AG09309 (cell line): ENCODE measurements around the gene STIMATE.

Experiments
- DNase-seq: peaks from one replicate; pipeline ENCODE4 v3.0.0-alpha.2; 2010; ENCODE audit warnings: low read depth
- H3K4me3 ChIP-seq: 2 replicates; pipeline ENCODE4 v1.5.1; 2011; ENCODE audit warnings: mild to moderate bottlenecking, low read depth, low read length, moderate library complexity; ENCODE audit not compliant: control insufficient read depth
- TF ChIP-seq, protein P1 (sequence below): IDR thresholded peaks from 2 replicates; pipeline ENCODE4 v1.5.1; 2011; ENCODE audit warnings: mild to moderate bottlenecking, low read depth, low read length, inconsistent platforms; ENCODE audit not compliant: insufficient read depth, control insufficient read depth; ENCODE audit errors: missing control alignments

Gene STIMATE

GRCh38 chr3:52847241-52847640, 50.1 kb downstream of the STIMATE start:
- no peak overlapping the region for H3K4me3 ChIP-seq
- DNase-seq = no peak
- TF ChIP-seq, protein P1, sequence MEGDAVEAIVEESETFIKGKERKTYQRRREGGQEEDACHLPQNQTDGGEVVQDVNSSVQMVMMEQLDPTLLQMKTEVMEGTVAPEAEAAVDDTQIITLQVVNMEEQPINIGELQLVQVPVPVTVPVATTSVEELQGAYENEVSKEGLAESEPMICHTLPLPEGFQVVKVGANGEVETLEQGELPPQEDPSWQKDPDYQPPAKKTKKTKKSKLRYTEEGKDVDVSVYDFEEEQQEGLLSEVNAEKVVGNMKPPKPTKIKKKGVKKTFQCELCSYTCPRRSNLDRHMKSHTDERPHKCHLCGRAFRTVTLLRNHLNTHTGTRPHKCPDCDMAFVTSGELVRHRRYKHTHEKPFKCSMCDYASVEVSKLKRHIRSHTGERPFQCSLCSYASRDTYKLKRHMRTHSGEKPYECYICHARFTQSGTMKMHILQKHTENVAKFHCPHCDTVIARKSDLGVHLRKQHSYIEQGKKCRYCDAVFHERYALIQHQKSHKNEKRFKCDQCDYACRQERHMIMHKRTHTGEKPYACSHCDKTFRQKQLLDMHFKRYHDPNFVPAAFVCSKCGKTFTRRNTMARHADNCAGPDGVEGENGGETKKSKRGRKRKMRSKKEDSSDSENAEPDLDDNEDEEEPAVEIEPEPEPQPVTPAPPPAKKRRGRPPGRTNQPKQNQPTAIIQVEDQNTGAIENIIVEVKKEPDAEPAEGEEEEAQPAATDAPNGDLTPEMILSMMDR = no peak

- no peak overlapping the region for H3K4me3 ChIP-seq
- no peak for DNase-seq
- TF ChIP-seq, protein P1 = no peak
These were observed 50.8 kb downstream of the STIMATE start for GRCh38 chr3:52846432-52846965.

GRCh38 chr3:52845691-52846431, 51.5 kb downstream of the STIMATE start:
- DNase-seq = no peak
- TF ChIP-seq, protein P1 = peak; percentile 49
- H3K4me3 ChIP-seq = no peak overlapping the region

DNA sequence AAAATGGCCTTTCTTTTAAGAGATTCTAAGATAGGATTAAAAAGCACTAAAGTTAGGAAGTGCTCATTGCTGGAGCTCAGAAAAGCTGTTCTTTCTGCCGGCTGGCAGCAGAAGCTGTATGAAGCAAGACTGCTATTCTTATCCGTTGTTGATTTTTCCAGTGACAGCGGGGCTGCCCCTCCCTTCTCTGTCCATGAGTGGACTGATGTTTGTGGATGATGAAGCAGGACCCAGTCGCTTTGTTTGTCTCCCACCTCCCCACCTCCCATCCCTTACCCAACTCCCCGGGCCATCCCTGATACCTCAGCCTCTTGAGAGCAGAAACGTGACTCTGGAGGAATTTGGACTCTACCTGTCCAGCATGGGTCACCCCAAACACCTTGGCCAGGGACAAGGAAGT, 52.2 kb downstream of the STIMATE start:
- TF ChIP-seq, protein P1 = no peak
- no peak for DNase-seq
- H3K4me3 ChIP-seq = no peak overlapping the region

DNA sequence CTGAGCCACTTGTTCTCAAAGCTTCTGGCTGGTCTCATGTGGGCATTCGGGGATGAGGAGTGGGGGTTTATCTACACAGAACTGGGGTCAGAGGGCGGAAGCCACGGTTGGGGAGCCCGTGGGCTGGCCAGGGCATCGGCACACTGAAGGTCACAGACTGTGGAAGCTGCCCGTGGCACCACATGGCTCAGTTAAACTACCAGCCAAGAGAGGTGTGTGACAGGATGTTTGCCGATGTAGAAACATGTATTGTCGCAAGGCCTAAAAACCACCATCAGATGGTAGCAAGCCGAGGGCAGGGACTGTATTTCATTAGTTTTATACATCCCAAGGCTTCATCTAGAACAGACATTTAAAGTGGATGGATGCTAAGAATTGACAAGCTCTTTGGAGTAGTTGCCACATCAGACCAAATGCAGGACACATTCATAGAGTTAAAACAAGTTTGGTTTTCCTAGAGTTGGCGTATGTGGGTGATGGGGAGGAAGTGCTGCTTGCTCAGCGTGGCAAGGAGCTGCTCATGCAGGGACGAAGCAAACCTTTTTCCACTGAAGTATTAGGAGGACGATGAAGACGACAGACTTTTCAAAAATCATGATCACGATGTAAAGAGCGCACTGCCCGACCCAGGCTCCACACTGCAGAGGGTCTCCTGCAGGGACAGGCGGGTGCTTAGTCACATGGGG, 52.9 kb downstream of the STIMATE start:
- TF ChIP-seq, protein P1 = no peak
- no peak for DNase-seq
- H3K4me3 ChIP-seq = no peak overlapping the region

DNA sequence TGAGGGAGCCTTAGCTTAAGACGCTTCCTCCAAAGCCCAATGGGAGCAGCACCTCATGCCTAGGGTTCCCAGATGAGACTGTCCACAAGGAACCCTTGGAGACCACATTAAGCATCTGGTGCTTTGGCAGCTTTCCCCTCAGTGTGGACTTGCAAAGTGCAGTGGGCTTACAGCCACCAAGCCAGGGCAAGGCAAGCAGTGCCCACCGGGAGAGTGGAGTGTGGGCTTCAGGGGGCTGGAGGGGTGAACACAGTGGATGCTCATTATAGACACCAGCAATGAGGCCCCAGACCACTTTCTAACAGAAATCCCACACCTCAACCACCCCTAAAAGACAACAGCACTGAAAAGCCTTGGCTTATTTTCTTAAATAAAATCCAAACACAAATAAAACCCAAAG, 53.5 kb downstream of the STIMATE start:
- TF ChIP-seq, protein P1 = no peak
- no peak overlapping the region for H3K4me3 ChIP-seq
- no peak for DNase-seq
